ENCODE data around the gene MAD2L2. TPM values are rescaled to one million over a fixed set of nuclear protein-coding genes. Genes with fewer than 3 reads are reported as not detected.

Gene MAD2L2
- total RNA-seq, 1 experiment from 2014 or later = 283 TPM

DNA sequence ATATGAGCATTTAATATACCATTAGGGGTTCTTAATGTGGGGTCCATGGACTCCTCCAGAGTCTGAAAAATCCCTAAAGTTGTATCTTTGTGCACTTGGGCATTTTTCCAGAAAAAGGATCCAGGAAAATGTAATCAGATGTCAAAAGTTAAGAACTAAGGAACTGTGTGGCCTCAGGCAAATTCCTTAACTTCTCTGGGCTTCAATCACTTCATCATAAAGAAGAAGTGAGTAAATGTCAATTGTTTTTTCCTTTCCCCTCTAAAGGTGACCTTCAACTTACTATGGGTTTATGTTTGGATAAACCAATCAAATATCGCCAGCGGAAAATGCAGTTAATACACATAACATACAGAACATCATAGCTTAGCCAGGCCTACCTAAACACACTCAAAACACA is 2.5 kb downstream of the MAD2L2 start:
- Histone ChIP-seq H3K79me1 (ENCODE audit: insufficient read depth, low read depth, low read length, poor library complexity, severe bottlenecking) (no peaks in the 10 kb centered on the region), H2BK5ac (ENCODE audit: insufficient read length, low read length) (no peak overlapping the region)

More for the DNA sequence above, 2.5 kb downstream of the MAD2L2 start:
- H3K56ac ChIP-seq (ENCODE audit: insufficient read length, low read depth, low read length) = no peak overlapping the region
- no peak overlapping the region for H3K27ac ChIP-seq (ENCODE audit: insufficient read length, low read depth, low read length)
- H3K27me3 Mint-ChIP-seq (ENCODE audit: low read depth) = no peaks in the 10 kb centered on the region
- H3K4me3 Mint-ChIP-seq = peak overlapping the region; percentile 16 to 69
- H2AK5ac ChIP-seq (ENCODE audit: insufficient read length, low read length) = no peak overlapping the region
- H2BK12ac ChIP-seq (ENCODE audit: insufficient read length, low read depth, low read length) = no peak overlapping the region
- no CpG with 5 or more reads among the region's 2 CpGs for WGBS (ENCODE audit: extremely low coverage, insufficient read length, low lambda C conversion rate)
- no peak overlapping the region for H3K9ac ChIP-seq (ENCODE audit: extremely low read depth, insufficient read length, low read length)
- no peak overlapping the region for H2BK15ac ChIP-seq (ENCODE audit: low read depth, low read length)
- H3K9me3 Mint-ChIP-seq = no peaks in the 10 kb centered on the region
- no peak overlapping the region for H2AFZ ChIP-seq (ENCODE audit: low read length)
- DNase-seq = no peak
- H3K27ac Mint-ChIP-seq = peak overlapping the region; percentile 2 to 41 (median 37); a peak in 2 of 7 replicates
- no peak overlapping the region for H3K18ac ChIP-seq (ENCODE audit: insufficient read length, low read depth, low read length)
- no peaks in the 10 kb centered on the region for H3K23me2 ChIP-seq (ENCODE audit: insufficient read length, low read depth, low read length, poor library complexity, severe bottlenecking)
- peaks cover 2% of the 10 kb centered on the region; the same call in 1 of the 2 replicates for H3K79me2 ChIP-seq (ENCODE audit: insufficient read depth, low read length)
- H2BK20ac ChIP-seq (ENCODE audit: low read depth, low read length, poor library complexity, severe bottlenecking) = no peak overlapping the region
- no peak overlapping the region for H2BK120ac ChIP-seq (ENCODE audit: low read depth, low read length, poor library complexity, severe bottlenecking)
- no peak overlapping the region for H3K23ac ChIP-seq (ENCODE audit: insufficient read length, low read depth, low read length)
- no peak overlapping the region for H4K5ac ChIP-seq (ENCODE audit: insufficient read length, low read depth, low read length)
- no peak overlapping the region for H3T11ph ChIP-seq (ENCODE audit: low read length)
- no peak overlapping the region for H4K91ac ChIP-seq (ENCODE audit: insufficient read length, low read depth, low read length)
- peaks cover 8% of the 10 kb centered on the region; the same call in 1 of the 2 replicates for H3K4me1 ChIP-seq (ENCODE audit: insufficient read depth, low read length)
- peaks cover 28 to 36% of the 10 kb centered on the region in 2 experiments for H3K4me1 Mint-ChIP-seq
- no peaks in the 10 kb centered on the region for H4K20me1 ChIP-seq (ENCODE audit: control insufficient read depth, insufficient read depth, insufficient read length)
- H4K8ac ChIP-seq (replicated peaks; ENCODE audit: insufficient read length, low read depth, low read length) = no peak overlapping the region
- no peaks in the 10 kb centered on the region for H3K27me3 ChIP-seq (ENCODE audit: insufficient read depth, low read length)
- TF ChIP-seq, protein P1, sequence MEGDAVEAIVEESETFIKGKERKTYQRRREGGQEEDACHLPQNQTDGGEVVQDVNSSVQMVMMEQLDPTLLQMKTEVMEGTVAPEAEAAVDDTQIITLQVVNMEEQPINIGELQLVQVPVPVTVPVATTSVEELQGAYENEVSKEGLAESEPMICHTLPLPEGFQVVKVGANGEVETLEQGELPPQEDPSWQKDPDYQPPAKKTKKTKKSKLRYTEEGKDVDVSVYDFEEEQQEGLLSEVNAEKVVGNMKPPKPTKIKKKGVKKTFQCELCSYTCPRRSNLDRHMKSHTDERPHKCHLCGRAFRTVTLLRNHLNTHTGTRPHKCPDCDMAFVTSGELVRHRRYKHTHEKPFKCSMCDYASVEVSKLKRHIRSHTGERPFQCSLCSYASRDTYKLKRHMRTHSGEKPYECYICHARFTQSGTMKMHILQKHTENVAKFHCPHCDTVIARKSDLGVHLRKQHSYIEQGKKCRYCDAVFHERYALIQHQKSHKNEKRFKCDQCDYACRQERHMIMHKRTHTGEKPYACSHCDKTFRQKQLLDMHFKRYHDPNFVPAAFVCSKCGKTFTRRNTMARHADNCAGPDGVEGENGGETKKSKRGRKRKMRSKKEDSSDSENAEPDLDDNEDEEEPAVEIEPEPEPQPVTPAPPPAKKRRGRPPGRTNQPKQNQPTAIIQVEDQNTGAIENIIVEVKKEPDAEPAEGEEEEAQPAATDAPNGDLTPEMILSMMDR (conservative IDR thresholded peaks at IDR 0.05) = no peak
- peaks cover 38 to 59% (median 54%) of the 10 kb centered on the region in 3 experiments for H3K36me3 Mint-ChIP-seq (ENCODE audit: insufficient read depth in 1 of 3, low read depth in 3 of 3)
- H3K4me2 ChIP-seq (ENCODE audit: insufficient read depth, insufficient read length, low read length) = no peak overlapping the region
- no peak overlapping the region for H3K4ac ChIP-seq (ENCODE audit: low read depth, low read length)
- H3K14ac ChIP-seq (ENCODE audit: insufficient read depth, low read length) = no peak overlapping the region
- no peaks in the 10 kb centered on the region for H3K9me3 ChIP-seq (ENCODE audit: control insufficient read depth, low read depth, low read length)

Data from H9 (cell line).